NCI-H2107 treated with DMSO at 0.1 percent for 48 hours (cell line): Measurements from ENCODE around the gene RAB5IF.
"Not testable (repeated sequence)": the region's sequence is repeated elsewhere in the genome, so short reads cannot be mapped to it uniquely, and the experiment has no call there.

Experiments used
- DNase-seq: peaks from one replicate; lab custom pipeline; 2025; ENCODE audit not compliant: unreplicated experiment; lab: John Stamatoyannopoulos, UW

The RAB5IF gene

DNA sequence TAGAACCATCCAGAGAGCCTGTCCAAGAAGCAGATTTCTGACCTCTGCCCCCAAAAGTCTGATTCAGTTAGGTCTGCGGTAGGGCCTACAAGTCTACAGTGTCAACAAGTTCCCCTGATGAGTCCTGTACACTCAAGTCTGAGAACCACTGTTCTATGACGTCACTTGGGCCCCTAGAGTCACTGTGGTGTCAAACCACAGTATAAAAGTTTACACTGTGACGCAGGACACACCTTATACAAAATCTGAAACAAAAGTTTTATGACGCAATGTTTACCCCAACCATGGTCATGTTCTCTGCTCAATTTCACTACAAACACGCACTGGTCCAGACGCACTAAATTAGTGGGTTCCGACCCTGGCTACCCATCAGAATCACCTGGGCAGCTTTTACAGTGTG lies 22.5 kb downstream of the RAB5IF start:
- no peak for DNase-seq

- no peak for DNase-seq
Measured at GRCh38 chr20:36629719-36630681, 24.4 kb downstream of the RAB5IF start.

- DNase-seq = no peak
Measured at GRCh38 chr20:36631646-36632045, 26.1 kb downstream of the RAB5IF start.

GRCh38 chr20:36632147-36632486 lies 26.5 kb downstream of the RAB5IF start:
- no peak for DNase-seq

DNA sequence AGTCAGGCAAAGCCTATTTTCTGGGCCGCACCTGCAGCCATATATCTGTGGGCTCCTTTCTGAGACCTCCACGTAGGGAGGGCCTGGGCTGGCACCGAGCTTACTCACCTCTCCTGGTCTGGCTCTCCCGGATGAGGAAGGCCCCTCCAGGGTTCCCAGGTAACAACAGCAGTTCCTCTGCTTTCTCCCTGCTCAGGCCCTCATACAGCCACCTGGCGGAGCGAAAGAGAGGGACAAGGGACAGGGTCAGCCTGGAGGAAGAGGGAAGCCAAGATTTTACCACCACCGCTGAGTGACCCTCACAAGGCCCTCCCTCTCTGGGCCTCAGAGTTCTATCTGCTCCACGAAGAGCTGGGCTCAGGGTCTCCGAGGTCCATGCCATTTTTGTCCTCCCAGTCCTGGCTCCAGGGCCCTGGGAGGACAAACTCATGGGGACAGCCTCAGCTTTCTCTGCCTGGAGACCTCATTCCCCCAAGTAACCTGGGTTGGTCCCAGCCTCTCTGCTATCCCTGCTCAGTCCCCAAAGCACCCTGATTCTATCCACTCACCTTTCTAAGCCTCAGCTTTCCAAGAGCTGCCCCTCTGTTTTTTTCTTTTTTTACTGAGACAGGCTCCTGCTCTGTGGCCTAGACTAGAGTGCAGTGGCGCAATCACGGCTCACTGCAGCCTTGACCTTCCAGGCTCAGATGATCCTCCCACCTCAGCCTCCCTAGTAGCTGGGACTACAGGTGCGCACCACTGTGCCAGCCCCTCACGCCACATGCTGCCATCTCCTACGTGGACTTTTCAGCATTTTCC lies 27.1 kb downstream of the RAB5IF start:
- no peak for DNase-seq

GRCh38 chr20:36633285-36633772 lies 27.8 kb downstream of the RAB5IF start:
- DNase-seq = no peak

GRCh38 chr20:36634342-36634741 lies 28.8 kb downstream of the RAB5IF start:
- no peak for DNase-seq

GRCh38 chr20:36638876-36639400 lies 33.4 kb downstream of the RAB5IF start:
- not testable (repeated sequence) for DNase-seq

DNA sequence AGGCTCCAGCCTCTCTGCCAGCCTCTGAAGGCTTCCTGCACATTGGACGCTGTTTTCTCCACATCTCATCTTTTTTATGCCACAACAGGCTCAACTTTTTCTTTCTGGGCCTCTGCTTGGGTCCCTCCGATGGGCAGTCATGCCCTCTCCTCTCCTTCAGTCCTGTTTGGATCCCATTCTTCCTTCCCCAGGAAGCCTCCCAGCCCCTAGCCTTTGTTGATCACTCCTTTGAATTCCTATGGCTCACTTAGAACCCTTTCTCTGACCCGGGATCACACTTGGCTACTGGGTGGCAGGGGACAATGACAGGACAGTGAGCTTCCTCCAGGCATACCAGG lies 35.9 kb downstream of the RAB5IF start:
- no peak for DNase-seq

DNA sequence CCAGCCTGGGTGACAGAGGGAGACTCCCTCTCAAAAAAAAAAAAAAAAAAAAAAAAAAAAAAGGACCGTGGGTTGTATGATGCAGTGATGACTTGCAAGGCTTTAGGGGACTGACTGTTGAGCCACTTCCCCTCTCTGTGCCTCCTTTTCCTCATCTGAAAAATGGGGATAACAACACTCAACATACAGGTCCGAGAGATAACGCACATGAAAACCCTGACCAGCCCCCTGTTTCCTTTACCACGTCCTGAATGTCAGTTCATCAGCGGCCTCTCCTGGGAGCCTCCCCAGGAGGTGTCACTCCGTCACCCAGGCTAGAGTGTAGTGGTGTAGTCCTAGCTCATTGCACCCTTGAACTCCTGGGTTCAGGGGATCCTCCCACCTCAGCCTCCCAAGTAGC lies 36.6 kb downstream of the RAB5IF start:
- DNase-seq = no peak

DNA sequence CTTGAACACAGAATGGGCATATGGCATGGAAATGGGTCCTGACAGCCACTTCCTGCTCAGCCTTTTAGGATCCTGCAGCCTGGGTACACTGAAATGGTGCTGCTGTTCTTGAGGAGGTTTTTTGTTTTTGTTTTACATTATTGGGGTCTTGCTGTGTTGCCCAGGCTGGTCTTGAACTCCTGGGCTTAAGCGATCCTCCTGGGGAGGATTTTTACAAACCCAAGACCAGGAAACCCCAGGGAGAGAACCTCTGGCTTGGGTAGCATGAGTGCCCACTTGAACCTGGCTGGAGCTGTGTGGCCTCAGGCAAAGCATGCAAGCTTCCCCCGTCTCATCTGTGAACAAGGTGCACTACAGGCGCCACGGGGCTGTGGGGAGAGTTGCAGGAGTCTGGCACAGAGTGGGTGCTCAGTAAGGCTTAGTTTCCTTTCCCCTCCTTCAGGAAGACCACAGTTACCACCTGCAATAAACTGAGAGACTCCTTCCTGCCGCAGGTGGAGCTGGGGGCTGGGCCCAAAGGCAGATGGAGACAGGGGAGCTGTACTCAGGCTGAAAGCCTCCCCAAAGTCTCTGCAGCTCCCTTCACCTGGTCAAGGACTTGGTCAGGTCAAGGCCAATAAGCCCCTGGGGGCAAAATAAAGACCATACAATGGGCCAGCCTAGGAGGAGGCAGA lies 38.6 kb downstream of the RAB5IF start:
- no peak for DNase-seq

DNA sequence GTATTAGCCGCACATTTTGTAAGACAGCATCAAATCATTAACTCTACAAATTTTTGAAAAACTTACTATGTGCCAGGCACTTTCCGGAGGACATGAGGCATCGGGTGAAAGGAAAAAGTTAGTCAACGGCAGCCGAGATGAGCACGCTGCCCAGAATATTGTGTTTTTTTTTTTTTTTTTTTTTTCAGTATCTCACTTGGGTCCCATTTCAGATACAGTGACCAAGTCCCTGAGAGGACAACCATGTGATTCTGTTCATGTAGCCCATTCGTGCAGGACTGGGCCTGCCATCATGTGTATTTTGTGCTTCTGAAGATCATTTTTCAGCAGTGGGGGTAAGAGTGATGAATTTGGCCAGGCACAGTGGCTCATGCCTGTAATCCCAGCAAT lies 39.1 kb downstream of the RAB5IF start:
- DNase-seq = no peak

DNA sequence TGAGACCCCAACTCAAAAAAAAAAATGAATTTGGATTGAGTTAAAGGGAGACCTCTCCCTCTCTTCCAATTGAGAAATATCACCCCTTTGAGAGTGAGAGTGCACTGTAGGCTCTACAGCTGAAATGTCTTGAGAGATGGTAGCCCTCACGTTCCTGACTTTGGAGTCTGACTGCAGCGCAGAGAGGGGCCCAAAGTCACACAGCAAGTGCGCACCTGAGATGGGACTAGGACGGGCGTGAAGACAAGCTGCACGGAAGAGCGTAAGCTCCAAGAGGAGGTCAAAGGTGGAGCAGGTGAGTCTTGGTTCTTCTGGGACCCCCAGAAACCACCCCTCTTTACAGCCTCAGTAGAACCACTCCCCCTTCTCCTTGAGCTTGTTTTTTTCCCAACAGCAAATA lies 39.8 kb downstream of the RAB5IF start:
- no peak for DNase-seq

- DNase-seq = no peak
Measured at GRCh38 chr20:36645998-36646397, 40.4 kb downstream of the RAB5IF start, which contains the start of gene SLA2. SLA2 (minus strand) TSS chr20:36646196; CDS start chr20:36641335, 4,861 bp downstream.

DNA sequence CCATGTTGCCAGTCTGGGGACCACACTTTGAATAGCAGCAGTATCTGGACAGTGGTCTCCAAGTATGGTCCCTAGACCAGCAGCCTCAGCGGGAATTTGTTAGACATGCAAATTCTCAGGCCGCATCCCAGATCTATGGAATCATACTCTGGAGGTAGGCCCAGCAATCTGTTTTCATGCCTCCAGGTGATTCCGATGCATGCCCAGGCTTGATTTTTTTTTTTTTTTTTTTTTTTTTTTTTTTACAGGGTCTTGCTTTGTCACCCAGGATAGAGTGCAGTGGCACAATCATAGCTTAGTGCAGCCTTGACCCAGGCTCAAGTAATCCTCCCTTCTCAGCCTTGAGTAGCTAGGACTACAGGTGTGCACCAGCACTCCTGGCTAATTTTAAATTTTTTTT lies 41.1 kb downstream of the RAB5IF start:
- no peak for DNase-seq

DNA sequence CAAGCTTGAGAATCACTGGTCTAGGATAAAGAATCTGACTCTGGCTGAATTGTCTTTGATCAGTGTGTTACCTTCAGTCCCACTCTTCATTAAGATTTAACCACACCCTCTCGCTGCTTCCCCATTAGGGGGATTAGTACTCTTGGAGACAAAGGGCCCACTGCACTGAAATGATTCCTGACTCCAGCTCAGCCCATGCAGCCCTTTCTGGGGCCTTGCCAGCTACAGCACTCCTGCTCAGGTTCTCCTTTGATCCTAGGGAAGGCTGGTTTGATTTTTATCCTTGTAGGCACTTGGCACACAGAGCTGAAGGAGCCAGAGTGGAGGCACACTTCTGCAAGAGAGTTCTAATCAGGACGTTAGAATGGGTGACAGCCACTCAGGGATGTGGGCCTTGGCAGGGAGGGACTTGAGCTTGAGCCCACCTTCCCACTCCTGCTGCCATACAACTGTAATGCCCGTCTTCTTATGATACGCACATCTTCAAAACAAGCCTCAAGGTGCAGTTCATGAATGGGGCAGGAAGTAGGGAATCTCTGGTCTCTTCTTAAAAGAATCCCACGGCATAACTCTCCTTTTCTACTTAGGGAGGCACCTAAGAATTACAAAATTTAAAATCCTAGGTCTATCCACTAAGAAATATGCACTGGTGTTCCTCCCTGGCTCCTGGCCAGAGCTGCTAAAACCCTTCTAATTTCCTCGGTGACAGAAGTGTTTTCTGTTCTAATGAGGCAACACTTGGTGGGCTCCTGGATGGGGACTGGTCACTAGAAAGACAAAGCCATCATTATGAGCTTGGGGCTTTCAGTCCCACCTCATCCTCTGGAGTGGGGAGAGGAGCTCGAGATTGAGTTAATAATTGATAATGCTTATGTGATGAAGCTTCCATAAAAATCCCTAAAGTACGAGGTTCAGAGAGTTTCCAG lies 41.9 kb downstream of the RAB5IF start:
- no peak for DNase-seq

- DNase-seq = no peak
Measured at GRCh38 chr20:36653456-36653855, 47.9 kb downstream of the RAB5IF start.

DNA sequence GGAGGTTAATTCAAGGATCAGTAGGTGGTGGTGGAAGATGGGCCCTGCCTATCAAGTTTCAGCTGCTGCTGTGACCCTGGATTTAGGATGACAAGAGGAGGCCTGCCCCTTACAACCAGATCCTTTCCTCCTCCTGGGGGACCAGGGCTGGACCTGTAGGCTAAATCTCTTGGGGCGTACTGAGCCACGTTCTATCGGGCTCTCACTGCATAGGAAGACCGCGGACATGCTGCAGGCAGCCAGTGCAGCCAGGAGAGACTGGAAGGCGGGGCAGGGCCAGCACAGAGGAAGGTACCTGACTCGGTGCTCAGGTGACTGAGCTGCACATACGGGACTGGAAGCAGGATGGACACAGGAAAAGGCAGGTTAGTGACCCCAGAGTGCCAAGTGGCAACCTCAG lies 48.9 kb downstream of the RAB5IF start:
- DNase-seq = no peak

DNA sequence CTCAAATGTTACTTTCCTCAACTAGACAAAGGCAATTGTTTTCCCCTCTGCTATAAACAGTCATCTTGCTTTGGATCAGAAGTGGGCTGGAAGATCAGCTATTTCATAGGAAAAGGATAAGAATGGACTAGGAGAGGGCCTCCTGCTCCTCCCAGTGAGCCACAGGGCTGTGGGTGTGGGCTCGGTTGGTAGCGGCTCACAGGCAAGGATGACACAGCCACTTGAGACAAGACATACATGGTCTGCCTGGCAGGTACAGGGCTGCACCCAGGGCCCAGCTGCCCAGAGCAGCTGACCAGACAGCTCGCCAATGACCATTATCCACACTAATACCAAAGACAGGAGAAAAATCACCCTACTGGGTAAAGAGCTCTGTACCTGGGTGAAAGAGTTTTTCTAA lies 49.4 kb downstream of the RAB5IF start:
- no peak for DNase-seq

DNA sequence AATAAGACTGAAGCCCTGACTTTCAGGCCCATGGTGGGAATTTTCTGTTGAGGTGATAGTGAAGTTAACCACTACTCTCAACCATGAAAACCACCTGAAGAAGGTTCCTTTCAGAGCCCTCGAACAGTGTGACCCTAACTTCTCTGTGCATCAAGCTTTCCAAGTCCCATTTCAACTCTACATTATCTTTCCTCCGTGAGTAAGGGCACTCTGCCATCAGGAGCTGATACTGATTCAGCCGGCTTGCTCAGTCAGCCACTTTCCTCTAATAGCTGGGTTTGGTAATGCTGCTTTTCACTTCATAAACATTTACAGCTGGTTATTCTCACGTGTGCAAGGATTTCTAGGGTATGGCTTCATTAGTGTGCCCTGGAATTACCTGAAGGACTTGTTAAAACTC lies 51.2 kb downstream of the RAB5IF start:
- no peak for DNase-seq
